ENCODE measurements around the gene MS4A14.

The MS4A14 gene

GRCh38 chr11:60375316-60375715 is 20.9 kb upstream of the MS4A14 start:
- H3K9me3 ChIP-seq: no peaks in the 10 kb centered on the region
- H3K4me3 ChIP-seq (ENCODE audit: low read depth in 1 of 2, low read length in 1 of 2): no peak overlapping the region
- H3K36me3 ChIP-seq: no peaks in the 10 kb centered on the region
- TF ChIP-seq CTCF (IDR thresholded peaks at IDR 0.05): no peak
- no peak overlapping the region for H3K27ac ChIP-seq
- H3K27me3 ChIP-seq: no peaks in the 10 kb centered on the region
- peaks cover 24 to 25% of the 10 kb centered on the region in 2 experiments for H3K4me1 ChIP-seq (ENCODE audit: control insufficient read depth in 1 of 2, insufficient read depth in 1 of 2, low read depth in 1 of 2, low read length in 1 of 2)

GRCh38 chr11:60376601-60377000 is 19.7 kb upstream of the MS4A14 start:
- no peaks in the 10 kb centered on the region for H3K9me3 ChIP-seq
- peaks cover 23 to 25% of the 10 kb centered on the region in 2 experiments for H3K4me1 ChIP-seq (ENCODE audit: control insufficient read depth in 1 of 2, insufficient read depth in 1 of 2, low read depth in 1 of 2, low read length in 1 of 2)

GRCh38 chr11:60377401-60378136 is 18.7 kb upstream of the MS4A14 start:
- no peaks in the 10 kb centered on the region for H3K27me3 ChIP-seq
- no peak overlapping the region for H3K4me3 ChIP-seq (ENCODE audit: low read depth in 1 of 2, low read length in 1 of 2)
- no peaks in the 10 kb centered on the region for H3K36me3 ChIP-seq
- H3K27ac ChIP-seq: peak overlapping the region; percentile 71
- peaks cover 20 to 25% of the 10 kb centered on the region in 2 experiments for H3K4me1 ChIP-seq (ENCODE audit: control insufficient read depth in 1 of 2, insufficient read depth in 1 of 2, low read depth in 1 of 2, low read length in 1 of 2)
- H3K9me3 ChIP-seq: no peaks in the 10 kb centered on the region
- TF ChIP-seq CTCF (IDR thresholded peaks at IDR 0.05): no peak

More at GRCh38 chr11:60376601-60377000, 19.7 kb upstream of the MS4A14 start:
- Histone ChIP-seq H3K36me3 (no peaks in the 10 kb centered on the region), H3K27ac (no peak overlapping the region), H3K4me3 (ENCODE audit: low read depth in 1 of 2, low read length in 1 of 2) (no peak overlapping the region), H3K27me3 (no peaks in the 10 kb centered on the region)
- TF ChIP-seq CTCF (IDR thresholded peaks at IDR 0.05): no peak

- H3K27ac ChIP-seq: peak within 1 kb of the TSS; percentile 71
- H3K27me3 ChIP-seq: no peaks in the 10 kb centered on the region
- H3K4me3 ChIP-seq (ENCODE audit: low read depth in 1 of 2, low read length in 1 of 2): peak within 1 kb of the TSS; percentile 11 to 16
- no peaks in the 10 kb centered on the region for H3K36me3 ChIP-seq
- H3K9me3 ChIP-seq: no peaks in the 10 kb centered on the region
- peaks cover 20 to 25% of the 10 kb centered on the region in 2 experiments for H3K4me1 ChIP-seq (ENCODE audit: control insufficient read depth in 1 of 2, insufficient read depth in 1 of 2, low read depth in 1 of 2, low read length in 1 of 2)
- TF ChIP-seq CTCF (IDR thresholded peaks at IDR 0.05): no peak
Measured at GRCh38 chr11:60378354-60378753, 17.9 kb upstream of the MS4A14 start, which contains the start of gene MS4A7. TSS of gene MS4A7 (plus strand) at chr11:60378532. CDS start at chr11:60383142, 4,610 bp downstream.

GRCh38 chr11:60389279-60389910 is 6.9 kb upstream of the MS4A14 start:
- Histone ChIP-seq H3K36me3 (no peaks in the 10 kb centered on the region), H3K9me3 (no peaks in the 10 kb centered on the region), H3K27me3 (no peaks in the 10 kb centered on the region), H3K4me3 (ENCODE audit: low read depth in 1 of 2, low read length in 1 of 2) (no peak overlapping the region), H3K27ac (no peak overlapping the region), H3K4me1 (ENCODE audit: control insufficient read depth in 1 of 2, insufficient read depth in 1 of 2, low read depth in 1 of 2, low read length in 1 of 2) (peaks cover 14 to 25% of the 10 kb centered on the region in 2 experiments)
- TF ChIP-seq CTCF (IDR thresholded peaks at IDR 0.05): no peak
